HG02852 (cell line): ENCODE results near the gene IL17C.

Experiments
- ATAC-seq: cut with Tn5 transposase; IDR thresholded peaks from one replicate; pipeline ENCODE4 v1.9.1; 2021; ENCODE audit warnings: mild to moderate bottlenecking, moderate library complexity; ENCODE audit not compliant: unreplicated experiment

The IL17C gene

DNA sequence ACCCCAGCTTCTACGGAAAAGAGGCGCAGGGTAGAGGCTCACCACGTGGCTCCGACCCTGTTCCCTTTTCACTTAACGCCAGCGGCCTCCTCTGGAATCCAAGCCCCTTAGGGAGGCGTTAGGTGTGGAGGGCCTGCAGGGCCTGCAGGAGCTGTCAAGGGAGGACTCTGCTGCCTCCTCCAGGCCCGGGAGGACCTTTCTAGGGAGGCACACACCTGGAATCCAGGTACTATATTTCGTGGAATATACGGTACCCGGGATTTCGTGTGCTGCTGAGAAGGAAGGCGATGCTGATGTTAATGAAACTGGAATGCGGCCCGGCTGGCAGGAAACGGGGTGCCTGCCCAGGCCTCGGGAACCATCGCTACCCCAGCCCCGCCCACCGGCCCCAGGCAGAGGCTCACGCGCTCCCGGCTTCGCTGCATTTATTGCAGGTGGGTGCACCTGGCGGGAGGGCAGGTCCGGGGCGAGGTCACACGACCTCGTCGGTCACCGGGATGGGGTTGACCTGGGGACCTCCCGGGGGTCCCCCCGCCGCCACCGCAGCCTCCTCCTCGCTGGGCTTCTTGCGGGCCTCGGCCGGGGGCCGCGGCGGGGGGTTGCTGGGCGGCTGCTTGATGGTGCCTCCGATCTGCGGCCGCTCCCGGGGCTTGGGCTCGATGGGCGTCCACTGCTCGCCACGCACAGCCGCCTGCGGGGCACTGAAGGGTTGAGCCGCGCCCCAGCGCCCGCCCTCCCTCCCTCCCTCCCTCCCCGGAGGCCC is 4.7 kb downstream of the IL17C start:
- ATAC-seq: no peak

DNA sequence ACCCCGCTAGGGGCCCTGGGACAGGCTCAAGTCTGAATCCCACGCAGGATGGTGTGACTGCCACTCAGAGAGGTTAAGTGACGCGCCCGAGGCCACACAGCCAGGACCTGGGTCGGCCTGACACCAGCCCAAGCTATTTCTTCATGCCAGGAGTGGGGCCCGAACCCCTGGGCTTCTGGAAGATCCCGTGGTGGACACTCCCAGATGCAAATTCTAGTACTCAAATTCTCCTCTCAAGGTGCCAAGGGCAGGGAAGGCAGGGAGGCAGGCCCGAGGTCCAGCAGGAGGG is 5.2 kb downstream of the IL17C start:
- ATAC-seq: no peak

DNA sequence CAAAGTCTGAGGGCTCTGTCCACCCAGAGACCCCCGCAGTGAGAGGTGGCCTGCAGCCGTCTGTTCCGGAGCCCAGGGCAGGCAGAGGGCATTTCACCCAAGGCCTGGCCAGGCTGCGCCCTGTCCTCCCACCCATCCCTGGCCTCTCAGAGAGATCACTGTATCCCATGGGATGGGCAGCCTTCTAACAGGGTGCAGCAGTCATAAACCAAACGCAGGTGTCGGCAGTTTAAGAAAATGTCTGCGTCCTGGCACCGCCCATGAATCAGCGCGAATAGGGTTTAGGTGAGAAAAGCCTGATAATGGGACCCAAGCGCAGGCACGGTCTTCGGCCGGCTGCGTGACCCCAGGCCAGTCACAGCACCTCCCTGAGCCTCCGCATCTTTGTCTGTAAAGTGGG is 7.1 kb downstream of the IL17C start:
- no peak for ATAC-seq

DNA sequence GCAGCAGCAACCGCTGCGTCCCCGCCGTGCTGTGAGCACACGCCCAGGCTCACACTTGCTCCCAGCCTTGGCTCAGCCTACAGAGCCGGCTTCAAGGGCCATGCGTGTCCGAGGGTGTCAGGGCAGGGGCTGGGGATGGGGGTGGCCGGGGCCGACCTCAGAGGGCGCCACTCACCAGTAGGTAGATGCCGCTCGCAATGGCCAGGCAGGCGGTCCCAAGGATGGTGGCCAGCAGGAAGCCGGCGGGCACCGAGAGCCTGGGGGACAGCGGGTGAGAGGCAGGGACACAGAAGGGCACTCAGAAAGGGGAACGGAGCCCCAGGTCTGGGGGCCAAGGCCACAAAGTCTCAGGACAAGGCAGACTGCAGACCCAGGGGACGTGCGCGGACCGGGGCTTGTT is 7.6 kb downstream of the IL17C start:
- no peak for ATAC-seq

DNA sequence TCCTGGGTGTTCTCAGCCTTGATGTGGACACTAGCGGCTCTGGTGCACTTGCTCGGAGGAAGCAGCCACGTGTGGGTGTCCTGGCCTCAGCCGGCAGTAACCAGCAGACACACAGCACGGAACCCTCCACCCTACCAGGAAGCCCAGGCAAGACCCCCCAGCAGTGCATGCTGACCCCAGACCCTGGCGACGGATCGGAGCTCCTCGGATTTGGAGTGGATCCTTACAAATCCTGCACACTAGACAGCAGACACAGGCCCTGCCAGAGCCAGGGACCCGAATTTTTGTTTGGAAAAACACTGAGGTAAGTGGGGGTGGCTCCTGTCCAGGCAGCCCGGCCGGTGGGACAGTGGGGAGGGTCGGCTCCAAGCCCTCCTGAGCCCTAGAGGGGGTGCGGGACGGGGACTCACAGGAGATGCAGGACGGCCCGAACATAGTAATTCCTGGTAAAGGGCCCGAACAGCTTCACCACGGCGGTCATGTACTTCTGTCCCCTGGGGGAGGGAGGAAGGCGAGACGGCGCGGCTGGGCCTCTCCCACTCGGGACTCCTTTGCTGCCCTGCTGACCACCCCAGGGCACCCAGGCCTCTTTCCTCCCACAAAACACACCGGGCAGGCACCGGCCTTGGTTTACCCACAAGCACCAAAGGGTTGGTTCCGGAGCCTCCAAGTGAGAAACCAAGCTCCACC is 8.1 kb downstream of the IL17C start:
- no peak for ATAC-seq

DNA sequence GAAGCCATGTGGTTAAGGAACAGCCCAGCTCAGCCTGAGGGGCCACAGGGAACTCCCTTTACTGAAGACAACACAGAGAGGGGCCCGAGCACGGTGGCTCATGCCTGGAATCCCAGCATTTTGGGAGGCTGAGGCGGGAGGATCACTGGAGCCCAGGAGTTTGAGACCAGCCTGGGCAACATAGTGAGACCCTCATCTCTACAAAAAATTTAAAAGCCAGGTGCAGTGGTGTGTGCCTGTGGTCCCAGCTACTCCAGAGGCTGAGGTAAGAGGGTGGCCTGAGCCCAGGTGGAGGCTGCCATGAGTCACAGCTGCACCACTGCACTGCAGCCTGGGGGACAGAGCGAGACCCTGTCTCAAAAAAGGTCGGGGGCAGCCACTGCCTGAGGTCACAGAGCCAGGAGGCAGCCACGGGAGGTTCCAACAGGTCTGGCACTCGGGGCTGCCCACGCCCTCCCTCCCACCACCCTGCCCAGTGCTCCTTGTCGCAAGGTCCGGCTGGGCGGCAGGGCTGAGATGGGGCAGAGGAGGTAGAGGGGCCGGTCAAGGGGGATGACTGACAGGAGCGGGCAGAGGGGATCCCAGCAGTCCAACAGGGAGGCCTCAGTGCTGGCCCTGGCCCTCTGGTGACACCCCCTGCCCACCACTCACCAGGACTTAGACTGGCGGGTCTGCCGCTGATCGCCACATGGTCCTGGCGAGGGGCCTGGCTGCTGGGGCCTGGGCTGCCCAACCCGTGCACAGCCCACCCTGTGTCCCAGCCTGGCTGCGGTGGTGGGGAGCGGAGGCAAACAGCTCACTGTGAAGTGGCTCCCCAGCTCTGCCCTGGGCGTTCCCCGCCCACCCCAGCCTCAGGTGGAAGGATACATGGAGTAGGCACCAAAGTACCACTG is 9.1 kb downstream of the IL17C start:
- ATAC-seq: no peak

GRCh38 chr16:88649195-88649923 is 11.0 kb downstream of the IL17C start:
- no peak for ATAC-seq

DNA sequence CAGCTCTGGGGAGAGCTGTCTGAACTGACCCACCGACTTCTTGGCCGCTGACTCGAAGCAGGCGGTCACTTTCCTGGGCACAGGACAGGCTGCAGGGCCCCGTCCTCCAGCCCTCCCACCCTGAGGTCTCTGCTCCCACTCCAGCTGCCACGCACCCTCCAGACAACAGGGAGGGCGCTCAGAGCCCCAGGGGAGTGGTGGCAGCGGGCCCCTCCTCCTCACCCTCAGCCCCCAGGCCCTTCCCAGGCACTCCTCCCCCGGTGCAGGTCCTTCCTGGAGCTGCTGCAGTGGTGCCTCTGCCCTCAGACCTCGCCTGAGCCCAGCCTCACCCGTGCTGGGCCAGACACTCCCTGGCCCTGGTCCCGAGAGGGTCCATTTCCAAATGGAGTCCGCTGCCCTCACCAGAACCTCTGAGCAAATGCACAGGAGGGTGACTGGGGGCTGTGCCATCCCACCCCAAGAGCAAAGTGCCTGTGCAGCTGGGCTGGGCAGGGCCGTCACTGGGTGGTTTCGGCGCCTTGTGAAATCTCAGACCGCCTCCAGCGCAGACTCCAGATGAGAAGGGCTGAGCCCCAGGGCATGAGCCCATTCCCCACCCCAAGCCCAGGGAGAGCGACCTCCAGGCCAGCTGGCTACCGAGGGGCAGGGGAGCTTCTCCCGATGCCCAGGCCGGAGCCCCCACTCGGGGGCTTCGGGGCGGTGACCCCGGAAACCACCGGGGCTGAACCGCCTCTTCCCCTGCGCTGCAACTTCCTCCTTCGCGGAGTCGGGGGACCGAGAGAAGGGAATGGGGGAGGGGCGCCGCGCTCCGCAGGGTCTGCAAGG is 11.8 kb downstream of the IL17C start:
- peak; percentile 13 for ATAC-seq

- peak; percentile 75 for ATAC-seq
Measured at GRCh38 chr16:88650749-88651275, 12.4 kb downstream of the IL17C start, which contains the start of gene CYBA. Gene CYBA, minus strand, starts transcription at chr16:88651053. Its CDS starts 40 bp downstream, at chr16:88651013.

- ATAC-seq: peak; percentile 72
Measured at GRCh38 chr16:88651276-88651988, 13.1 kb downstream of the IL17C start.

DNA sequence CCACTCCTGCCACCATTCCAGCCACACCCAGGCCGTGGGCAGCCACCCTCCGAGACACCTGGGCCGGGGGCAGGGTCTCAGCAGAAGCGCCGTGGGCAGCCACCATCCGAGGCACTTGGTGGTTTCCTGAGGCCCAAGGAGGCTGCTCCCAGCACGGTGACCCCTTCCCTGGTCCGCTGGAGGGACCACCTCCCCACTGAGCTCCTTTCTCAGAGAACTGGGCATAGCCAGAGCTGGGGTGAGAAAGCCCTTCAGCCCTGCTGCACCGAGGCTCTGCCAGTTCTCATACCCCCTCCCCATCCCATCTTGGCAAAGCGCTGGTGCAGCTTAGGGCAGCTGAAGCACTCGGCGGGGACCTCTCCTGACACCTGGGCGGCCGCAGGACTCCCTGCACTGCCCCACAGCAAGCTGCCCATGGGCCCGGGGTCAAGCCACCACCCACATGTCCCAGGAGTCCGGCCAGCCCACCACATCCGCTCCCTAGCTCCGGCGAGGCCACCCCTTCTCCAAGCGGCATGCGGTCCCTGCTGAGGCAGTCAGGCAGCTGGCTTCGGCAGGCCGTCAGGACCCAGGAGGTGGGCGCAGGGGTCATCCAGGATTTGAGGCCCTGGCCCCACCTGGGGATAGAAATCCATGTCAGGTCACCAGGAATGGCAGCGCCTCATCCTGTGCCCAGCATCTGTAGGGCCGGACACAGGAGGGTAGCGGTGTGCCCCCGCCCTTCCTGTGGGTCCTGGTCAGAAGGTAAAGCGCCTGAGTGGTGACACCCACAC is 13.8 kb downstream of the IL17C start:
- ATAC-seq: no peak

DNA sequence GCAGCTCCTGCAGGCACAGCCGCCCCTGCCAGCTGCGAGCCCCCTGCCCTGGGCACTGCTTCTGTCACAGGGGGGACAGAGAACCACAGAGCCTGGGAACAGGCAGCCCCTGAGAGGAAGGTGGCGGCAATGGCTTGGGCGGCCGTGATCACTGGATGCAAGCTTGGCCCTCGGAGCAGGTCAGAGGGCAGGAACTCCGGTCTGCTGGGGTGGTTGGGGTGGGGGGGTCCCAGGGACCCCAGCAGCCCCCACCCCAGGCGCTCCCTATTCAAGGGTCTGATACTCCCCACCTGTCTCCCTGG is 14.3 kb downstream of the IL17C start:
- no peak for ATAC-seq

- ATAC-seq: no peak
Measured at GRCh38 chr16:88653101-88653500, 14.7 kb downstream of the IL17C start.

GRCh38 chr16:88653596-88654362 is 15.4 kb downstream of the IL17C start:
- no peak for ATAC-seq

DNA sequence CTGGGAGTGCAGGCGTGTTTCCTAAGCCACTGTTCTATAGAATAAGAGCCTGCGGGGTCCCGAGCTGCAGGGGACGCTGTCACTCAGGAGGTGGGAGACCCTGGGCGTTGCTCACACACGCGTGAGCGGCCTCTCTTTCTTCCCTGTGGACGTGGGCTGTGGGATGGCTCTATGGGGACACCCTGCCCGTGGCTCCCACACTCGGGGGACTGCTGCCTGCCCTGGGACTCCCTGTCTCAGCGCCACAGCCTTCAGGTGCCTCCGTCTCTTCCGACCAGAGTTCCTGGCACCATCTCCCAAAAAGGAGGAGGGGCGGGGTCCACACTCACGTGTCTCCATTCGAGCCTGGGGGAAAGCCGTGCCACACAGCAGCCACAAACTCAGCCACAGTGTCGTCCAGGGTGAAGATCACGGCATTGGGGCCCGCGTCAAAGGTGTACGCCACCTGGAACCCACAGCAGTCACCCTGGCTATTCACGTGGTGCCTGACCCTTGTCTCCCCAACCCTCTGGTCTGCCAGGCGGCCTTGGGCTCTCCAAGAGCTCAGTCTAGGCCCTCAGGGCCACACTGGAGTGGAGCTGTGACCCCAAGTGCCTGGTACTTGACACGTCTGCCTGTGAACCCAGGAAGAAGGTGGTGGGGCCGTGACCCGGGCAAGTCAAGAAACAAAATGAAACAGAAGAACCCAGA is 16.1 kb downstream of the IL17C start:
- no peak for ATAC-seq

- ATAC-seq: no peak
Measured at GRCh38 chr16:88655053-88655732, 16.8 kb downstream of the IL17C start.
